Astrocyte of the cerebellum (primary cell): Measurements from ENCODE around the gene MTPN.

Experiments
- DNase-seq: peaks from one replicate; pipeline ENCODE4 v3.0.0-alpha.2; 2011; ENCODE audit warnings: low read depth
- H3K4me3 ChIP-seq: 2 replicates; pipeline ENCODE4 v1.5.1; 2011; ENCODE audit warnings: mild to moderate bottlenecking, low read depth, low read length, moderate library complexity
- CTCF ChIP-seq: IDR thresholded peaks from 2 replicates; pipeline ENCODE4 v1.5.1; 2012; ENCODE audit warnings: low read length, low read depth, moderate library complexity, mild to moderate bottlenecking; ENCODE audit errors: missing control alignments
- in situ Hi-C: cut with HindIII; loops from 2 replicates; pipeline ENCODE4 v1.10.0; 2017; ENCODE audit warnings: low sequenced_read_pairs

MTPN gene

GRCh38 chr7:135964274-135964673, 12.9 kb downstream of the MTPN start:
- no peak for TF ChIP-seq CTCF
- in situ Hi-C loops = no loop called here
- DNase-seq = peak; percentile 13
- no peak overlapping the region for H3K4me3 ChIP-seq

DNA sequence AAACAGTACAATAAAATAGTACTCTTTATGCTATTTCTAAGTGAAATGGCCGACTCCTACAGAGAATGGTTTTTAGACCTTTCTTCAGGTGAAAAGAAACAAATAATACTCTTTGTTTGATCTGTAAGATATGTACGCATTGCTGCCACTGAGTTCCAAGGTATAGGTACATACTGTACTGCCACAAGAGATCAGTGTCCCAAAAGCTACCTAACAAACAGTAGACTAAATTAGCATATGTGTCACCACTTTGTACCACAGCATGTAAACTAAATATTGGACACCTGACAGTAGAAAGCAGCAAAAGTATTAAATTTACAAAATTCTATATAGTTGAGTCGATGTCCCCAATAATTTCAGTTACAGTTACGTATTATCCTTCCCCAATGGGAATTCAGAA, 14.4 kb downstream of the MTPN start:
- DNase-seq = no peak
- no peak overlapping the region for H3K4me3 ChIP-seq
- in situ Hi-C loops = no loop called here
- no peak for TF ChIP-seq CTCF

GRCh38 chr7:135960709-135961451, 16.3 kb downstream of the MTPN start:
- H3K4me3 ChIP-seq = no peak overlapping the region
- no peak for TF ChIP-seq CTCF
- no peak for DNase-seq
- in situ Hi-C loops = no loop called here

GRCh38 chr7:135959646-135960363, 17.4 kb downstream of the MTPN start:
- no peak for DNase-seq
- in situ Hi-C loops = no loop called here
- H3K4me3 ChIP-seq = no peak overlapping the region
- TF ChIP-seq CTCF = no peak

- DNase-seq = no peak
- in situ Hi-C loops = no loop called here
- H3K4me3 ChIP-seq = no peak overlapping the region
- no peak for TF ChIP-seq CTCF
Observed at GRCh38 chr7:135958173-135958572, 19.0 kb downstream of the MTPN start.

DNA sequence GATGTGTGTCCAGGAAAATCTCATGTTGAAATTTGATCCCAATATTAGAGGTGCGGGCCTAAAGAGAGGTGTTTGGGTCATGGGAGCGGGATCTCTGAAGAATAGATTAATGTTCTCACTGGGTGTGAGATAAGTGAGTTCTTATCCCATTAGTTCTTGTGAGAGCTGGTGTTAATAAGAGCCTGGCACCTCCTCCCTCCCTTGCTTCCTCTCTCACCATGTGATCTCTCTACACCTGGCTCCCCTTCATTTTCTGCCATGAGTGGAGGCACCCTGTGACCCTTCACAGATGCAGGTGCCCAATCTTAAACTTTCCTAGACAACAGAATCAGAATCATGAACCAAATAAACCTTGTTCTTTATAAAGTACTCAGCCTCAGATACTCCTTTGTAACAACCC, 19.5 kb downstream of the MTPN start:
- TF ChIP-seq CTCF = no peak
- in situ Hi-C loops = no loop called here

More for the DNA sequence above, 19.5 kb downstream of the MTPN start:
- DNase-seq = no peak
- H3K4me3 ChIP-seq = no peak overlapping the region
